GM18508 (cell line): Measurements from ENCODE around the gene ATL1.
"Not testable (repeated sequence)": the region's sequence is repeated elsewhere in the genome, so short reads cannot be mapped to it uniquely, and the experiment has no call there.

Experiments used
- ATAC-seq: cut with Tn5 transposase; IDR thresholded peaks from one replicate; pipeline ENCODE4 v1.9.1; 2021; ENCODE audit warnings: moderate number of reproducible peaks; ENCODE audit not compliant: insufficient read depth, unreplicated experiment

Gene ATL1

GRCh38 chr14:50635141-50635540 lies 75.2 kb downstream of the ATL1 start:
- ATAC-seq = no peak

DNA sequence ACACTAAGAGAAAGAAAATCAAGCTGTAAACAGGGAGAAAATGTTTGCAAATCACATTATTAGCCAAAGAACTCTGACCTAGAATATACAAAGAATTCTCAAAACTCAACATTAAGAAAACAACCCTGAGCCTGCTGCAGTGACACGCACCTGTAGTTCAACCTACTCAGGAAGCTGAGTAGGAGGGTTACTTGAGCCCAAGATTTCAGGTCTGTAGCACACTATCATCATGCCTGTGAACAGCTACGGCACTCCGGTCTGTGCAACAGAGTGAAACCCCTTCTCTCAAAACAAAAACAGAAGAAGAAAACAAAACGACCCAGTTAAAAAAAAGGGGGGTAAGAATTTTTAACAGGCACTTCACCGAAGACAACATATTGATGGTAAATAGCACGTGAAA lies 87.3 kb downstream of the ATL1 start:
- ATAC-seq = no peak

GRCh38 chr14:50647753-50648152 lies 87.8 kb downstream of the ATL1 start:
- ATAC-seq = no peak

DNA sequence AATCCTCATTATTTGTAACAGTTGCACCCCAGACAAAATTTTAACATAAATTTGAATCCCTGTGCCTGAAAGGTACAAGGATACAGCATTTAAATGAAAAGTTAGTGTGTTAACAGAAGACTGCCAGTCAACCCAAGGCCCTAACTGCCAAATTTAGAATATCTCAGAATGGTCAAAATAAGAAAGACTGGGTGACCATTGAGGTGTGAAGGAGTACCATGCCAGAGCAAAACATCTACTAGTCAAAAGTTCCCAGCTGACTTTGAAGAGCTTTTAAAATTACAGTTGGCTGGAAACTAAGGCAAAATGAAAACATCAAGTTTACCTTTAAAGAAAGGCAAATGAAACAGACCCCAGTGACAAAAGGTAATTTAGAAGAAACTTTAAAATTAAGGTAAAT lies 89.7 kb downstream of the ATL1 start:
- ATAC-seq = no peak

GRCh38 chr14:50656776-50657175 lies 96.8 kb downstream of the ATL1 start:
- no peak for ATAC-seq

DNA sequence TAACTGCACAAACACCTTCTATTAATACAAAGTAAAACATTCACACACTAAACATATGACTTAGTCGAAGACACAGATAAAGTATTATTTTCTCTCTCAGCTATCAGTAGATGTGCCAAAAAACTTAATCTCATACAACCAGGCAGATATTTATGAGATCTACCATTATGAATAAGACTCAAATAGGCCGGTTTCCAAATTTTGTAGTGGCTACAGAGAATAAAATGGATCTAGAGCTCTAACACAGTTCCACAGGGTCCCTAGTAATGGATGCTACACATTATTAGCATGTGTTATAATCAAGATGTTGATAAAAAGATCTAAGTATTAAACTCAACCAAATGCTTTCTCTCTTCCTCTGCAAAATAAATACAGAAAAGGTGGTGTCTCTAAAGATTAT lies 97.8 kb downstream of the ATL1 start:
- ATAC-seq = no peak

- ATAC-seq = no peak
These were observed 98.3 kb downstream of the ATL1 start for GRCh38 chr14:50658203-50658602.

- ATAC-seq = no peak
These were observed 99.5 kb downstream of the ATL1 start for GRCh38 chr14:50659327-50659974.

DNA sequence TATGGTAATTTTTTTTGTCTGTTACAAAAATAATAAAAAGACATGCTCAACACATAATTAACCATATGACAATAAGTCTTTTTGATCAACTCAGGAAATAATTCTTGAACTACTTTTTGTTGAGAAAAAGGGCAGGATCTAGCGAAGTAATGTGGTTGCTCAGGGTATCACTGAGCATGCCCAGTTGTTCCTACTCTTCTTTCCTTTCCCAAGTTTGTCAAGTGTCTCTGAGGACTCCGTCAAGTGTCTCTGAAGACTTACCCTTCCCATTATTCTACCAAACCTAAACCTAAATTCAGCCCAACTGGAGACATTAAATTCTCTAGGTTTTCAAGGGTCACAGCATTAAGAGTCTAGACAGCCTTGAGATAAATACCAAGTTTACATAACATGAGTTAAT lies 104.6 kb downstream of the ATL1 start:
- not testable (repeated sequence) for ATAC-seq

- not testable (repeated sequence) for ATAC-seq
These were observed 105.4 kb downstream of the ATL1 start for GRCh38 chr14:50665300-50665699.

DNA sequence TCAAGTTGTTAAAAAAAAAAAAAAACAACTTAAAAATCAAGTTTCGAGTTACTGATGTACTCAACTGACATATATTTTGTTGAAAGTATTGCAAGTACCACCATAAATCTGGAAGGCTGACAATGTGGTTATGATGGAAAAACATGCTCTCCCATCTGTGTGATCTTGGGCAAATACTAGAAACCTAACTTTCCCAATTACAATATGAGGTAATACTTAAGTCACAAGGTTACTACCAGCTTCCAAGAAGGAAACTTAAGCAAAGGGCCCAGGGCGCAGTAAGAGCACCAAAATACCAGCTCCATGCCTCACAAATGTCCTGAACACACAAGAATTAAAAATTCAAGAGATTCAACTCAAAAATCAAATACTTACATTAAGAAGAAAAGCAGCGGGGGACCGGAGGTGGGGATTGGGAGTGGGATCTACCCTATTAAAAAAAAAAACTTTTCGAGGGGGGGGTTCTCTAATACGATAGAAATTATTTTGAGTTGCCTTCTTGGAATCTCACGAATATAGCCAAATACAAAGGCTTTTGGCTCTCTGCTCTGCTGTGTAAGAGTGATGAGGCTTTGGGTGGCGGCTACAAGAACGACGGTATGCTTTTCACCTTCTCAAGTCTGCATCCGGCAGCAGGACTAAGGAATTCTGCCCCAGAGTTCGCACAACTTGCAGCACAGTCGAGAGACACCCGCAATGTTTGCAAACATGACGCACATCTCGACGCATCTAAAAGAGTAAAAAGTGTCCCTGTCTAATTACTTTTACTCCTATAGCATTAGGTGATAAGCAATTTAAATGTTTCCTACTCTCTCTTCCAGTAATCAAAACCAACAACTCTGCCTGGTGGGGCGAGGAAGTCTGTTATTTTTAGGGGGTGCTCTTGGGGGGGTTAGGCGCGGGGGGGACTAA lies 107.1 kb downstream of the ATL1 start:
- no peak for ATAC-seq

DNA sequence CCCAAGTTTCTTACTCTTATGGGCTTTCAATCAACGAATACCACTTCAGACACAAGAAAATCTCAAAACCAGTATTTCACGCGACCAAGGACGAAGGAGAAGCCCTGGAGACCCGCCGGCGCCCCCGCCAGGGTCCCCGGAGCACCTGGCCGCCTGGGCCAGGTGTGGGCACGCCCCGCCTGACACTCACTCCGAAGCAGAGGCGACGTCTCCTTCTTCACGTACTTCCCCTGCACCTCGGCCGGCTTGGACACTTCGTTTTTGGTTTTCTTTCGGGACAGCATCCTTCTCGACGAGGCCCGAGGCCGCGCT lies 107.7 kb downstream of the ATL1 start:
- ATAC-seq = no peak

DNA sequence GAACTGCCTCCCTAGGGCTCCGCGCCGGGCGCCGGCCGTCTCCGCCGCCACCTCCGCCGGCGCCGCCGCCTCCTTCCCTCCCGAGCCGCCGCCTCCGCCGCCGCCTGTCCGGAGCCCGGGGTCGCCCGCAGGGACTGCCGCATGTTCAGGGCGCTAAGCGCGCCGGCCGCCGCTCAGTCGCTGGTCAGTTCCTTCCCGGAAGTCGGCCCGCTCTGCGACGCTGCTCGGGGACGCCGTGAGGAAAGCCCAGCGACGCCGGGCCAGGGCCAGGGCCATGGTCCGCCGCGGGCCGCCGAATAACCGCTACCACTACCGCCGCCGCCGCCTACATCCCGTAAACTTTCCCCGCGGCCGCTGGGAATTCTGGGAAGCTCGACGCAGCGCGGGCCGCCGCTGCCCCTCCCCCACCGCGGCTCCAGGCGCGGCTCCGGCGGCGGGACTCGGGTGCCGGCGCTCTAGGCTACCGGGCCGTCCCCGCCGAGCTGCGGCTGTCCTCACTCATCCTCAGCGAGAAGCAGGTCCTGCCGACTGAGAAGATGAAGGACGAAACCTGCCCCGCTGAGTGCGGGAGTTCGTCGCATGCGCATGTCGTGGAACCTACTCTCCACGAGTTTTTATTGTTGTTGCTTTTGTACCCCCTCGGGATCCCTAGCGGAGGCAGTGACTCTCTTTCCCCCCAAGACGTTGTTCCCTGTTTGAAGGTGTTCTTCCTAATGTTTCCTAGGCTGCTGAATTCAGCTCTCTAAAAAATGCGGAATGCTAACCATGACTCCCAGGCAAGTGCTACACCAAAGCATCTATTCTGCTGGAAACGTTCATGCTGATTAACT lies 108.3 kb downstream of the ATL1 start, which contains the start of gene SAV1:
TSS of gene SAV1 (minus strand) at position 311 of the 830 bp plus-strand sequence. CDS start 339 bp downstream, outside the sequence.
- no peak for ATAC-seq

DNA sequence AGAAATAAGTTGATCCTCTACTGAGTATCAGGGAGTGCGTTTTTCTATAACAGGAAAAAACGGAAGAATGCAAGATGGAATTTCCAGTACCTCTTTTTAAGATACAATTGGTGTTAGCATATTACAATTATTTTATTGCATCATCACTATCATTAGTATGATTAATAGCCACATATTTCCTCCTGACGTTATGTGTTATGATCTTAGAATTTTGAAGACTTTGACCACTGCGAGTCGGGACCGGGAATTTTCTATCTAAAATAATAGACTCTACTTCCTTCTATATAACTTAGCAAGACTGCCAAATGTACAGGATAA lies 108.8 kb downstream of the ATL1 start:
- ATAC-seq = no peak

DNA sequence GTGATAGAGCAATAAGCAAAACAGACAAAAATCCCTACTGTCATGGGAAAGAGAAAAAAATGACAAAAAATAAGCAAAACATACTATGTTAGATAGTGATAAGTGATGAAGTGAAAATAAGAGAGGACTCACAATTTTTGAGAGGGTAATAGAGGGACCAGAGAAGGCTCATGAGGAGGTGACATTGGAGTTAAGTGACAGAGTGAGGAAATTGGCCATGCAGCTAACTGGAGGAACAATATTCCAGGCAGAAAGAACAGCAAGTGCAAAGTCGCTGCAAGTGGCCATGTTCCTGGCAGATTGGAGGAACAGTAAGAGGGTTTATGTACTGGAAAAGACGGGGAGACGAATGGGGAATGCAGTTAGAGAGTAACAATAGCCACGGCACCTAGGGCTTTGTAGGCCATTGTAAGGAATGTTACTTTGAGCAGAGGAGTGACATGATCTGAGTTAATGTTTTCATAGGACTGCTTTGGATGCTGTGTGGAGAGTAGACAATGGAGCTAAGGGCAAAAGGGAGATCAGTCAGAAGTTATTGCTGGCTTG lies 109.6 kb downstream of the ATL1 start:
- no peak for ATAC-seq

DNA sequence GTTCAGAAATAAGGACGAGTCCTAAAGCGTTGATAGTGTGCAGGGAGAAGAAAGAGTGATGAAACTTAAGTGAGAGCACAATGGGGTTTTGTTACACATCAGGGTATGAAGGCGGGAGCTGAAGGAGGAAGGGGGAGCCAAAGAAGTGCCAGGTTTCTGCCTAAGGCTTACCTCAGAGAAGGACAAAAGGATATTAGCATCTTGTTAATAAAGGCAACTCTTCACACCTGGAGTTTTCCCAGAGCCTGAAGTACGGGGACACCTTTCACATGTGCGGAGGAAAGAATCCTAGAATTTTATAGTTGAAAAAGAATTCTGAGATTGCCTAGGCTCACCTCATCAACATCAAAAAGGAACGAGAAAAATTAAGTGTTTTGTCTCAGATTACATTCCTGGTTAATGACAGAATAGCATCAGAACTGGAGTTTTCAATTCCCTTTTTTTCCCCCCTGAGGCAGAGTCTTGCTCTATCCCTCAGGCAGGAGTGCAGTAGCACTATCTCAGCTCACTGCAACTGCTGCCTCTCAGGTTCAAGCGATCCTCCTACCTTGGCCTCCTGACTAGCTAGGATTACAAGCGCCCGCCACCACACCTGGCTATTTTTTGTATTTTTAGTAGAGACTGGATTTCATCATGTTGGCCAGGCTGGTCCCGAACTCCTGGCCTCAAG lies 110.4 kb downstream of the ATL1 start:
- ATAC-seq = no peak

GRCh38 chr14:50670866-50671256 lies 110.9 kb downstream of the ATL1 start:
- no peak for ATAC-seq

- ATAC-seq = no peak
These were observed 115.7 kb downstream of the ATL1 start for GRCh38 chr14:50675597-50675996.

- ATAC-seq = no peak
These were observed 117.0 kb downstream of the ATL1 start for GRCh38 chr14:50676814-50677516.
